ENCODE data around the gene RNGTT.
A peak's percentile ranks its signal among the peaks of the same experiment; 100 is the strongest.
"Not testable (repeated sequence)": the region's sequence is repeated elsewhere in the genome, so short reads cannot be mapped to it uniquely, and the experiment has no call there.

Gene RNGTT

DNA sequence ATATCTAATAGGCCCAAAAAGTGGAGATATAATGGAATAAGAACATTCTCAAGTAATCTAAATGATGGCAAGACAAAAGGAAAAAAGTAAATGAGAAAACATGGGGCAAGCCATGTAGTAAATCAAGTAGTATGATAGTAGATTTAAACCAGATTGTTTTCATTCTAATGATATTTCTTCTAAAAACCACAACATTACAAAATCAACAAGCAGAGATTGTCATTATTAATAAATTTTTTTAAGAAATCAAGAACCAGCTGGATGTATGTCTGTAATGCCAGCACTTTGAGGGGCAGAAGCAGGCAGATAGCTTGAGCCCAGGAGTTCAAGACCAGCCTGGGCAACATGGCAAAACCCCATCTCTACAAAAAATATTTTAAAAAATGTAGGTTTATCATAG is 155.0 kb downstream of the RNGTT start:
- no peak for DNase-seq (ENCODE audit: low spot score)

DNA sequence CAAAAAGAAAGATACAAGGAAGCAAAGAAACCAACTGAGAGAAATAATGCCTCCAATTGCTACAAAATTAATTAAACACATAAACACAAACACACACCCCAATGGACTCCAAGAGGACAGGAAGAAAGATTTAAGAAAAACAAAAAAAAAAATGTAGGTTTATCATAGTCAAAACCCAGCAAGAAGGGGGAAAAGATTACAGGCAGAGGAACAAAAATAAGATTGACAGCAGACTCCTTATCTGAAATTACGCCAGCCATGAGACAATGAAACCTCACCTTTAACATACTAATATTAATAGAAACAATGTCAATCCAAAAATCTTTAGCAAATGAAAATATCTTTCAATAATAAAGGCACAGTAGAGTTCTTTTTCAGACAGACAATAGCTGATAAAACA is 155.8 kb downstream of the RNGTT start:
- DNase-seq (ENCODE audit: low spot score), result no peak

DNA sequence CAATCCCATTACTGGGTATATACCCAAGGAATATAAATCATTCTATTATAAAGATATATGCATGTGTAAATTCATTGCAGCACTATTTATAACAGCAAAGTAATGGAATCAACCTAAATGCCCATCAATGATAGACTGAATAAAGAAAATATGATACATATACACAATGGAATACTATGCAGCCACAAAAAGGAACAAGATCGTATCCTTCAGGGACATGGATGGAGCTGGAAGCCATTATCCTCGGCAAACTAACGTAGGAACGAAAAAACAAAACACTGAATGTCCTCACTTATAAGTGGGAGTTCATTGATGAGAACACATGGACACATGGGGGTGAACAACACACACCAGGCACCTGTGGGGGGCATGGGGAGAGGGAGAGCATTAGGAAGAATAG is 156.7 kb downstream of the RNGTT start:
- no peak for DNase-seq (ENCODE audit: low spot score)

DNA sequence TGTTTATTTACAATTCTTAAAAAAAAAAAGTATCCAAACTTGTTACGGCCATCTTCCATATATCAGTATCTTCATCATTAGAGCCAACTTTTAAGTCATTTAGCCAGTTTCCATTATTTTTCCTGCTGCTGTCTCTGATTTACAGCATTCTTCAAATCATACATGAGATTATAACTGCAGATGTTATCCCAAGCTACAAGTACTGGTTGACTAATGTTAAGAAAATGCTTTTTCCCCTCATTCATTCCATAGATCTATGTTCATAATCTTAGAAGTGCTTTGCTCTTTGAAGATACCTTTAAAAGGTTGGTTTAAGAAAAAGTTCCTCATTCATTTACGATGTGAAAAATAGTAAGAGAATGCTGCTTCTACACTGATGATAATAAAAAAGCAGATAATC is 158.7 kb downstream of the RNGTT start:
- DNase-seq (ENCODE audit: low spot score), result no peak

DNA sequence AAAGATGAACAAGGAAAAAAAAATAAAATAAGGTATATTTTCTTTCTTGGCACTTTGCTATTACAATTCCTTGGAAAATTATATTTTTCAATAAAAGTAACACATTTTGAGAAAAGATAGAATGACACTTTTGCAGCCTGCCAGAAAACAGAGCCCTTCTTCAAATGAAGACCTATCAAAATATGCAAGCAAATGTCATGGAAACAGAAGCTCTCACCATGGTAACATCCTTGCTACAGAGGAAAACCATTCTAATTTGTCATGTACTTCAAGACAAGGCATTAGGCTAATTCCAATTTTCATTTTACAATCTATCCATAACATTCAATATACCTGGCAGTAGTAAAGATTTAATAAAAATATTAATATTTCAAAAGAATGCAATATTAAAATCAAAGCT is 177.9 kb downstream of the RNGTT start:
- DNase-seq (ENCODE audit: low spot score), result peak; percentile 27

DNA sequence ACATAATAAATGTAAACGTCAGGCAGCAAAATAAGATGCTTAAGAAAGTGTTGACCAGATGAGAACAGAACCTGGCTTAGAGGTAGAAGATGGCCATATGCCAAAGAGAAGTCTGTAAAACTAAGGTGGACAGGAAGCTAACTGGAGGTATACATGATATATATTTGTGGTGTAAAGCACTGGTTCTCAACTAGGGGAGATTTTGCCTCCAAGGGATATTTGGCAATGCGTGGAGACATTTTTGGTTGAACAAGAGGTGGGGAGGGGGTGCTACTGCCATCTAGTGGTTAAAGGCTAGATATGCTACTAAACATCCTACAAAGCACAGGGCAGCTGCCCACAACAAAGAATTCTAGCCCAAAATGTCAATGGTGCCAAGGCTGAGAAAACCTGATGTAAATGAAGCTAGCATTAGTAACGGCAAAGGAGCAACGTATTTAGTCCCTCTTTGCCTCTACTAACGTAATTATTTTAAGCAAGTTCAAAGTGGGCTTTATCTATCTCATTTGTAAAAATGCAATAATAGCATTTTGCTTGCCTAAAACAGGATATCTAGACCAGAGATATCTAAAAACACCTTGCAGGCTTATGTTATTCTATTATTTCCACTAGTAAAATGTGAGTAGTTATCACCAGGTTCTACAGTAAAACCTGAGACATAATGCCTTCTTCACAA is 182.6 kb downstream of the RNGTT start:
- peak; percentile 21 for DNase-seq (ENCODE audit: low spot score)

DNA sequence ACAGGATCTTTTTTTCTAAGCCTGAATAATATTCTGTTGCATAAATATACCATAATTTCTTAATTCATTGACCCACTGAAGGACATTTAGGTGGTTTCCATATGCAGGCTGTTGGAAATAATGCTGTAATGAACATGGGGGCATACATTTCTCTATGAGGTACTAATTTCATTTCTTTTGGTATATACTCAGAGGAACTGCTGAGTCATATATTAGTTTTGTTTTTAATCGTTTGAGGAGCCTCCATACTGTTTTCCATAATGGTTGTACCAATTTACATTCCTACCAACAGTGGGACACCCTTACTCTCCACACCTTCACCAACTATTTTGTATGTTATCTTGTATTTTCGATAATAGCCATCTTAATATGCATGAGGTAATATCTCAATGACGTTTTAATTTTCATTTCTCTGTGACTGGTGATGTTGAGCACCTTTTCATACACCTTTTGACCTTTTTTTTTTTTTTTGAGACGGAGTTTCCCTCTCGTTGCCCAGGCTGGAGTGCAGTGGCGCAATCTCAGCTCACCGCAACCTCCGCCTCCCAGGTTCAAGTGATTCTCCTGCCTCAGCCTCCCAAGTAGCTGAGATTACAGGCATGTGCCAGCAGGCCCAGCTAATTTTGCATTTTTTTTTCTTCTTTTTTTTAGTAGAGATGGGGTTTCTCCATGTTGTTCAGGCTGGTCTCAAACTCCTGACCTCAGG is 187.4 kb downstream of the RNGTT start:
- DNase-seq (ENCODE audit: low spot score), result no peak

DNA sequence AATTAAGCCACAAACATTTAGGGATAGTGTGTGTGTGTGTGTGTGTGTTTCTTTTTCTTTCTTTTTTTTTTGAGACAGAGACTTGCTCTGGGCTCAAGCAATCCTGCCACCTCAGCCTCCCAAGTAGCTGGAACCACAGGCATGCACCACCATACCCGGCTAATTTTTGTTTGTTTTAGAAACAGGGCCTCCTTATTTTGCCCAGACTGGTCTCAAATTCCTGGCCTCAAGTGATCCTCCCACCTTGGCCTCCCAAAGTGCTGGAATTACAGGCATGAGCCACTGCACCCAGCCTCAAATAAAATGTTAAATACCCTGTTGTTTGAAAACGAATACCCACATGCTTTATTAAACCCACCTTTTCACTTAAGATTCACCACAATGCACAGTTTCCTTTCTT is 195.3 kb downstream of the RNGTT start:
- not testable (repeated sequence) for DNase-seq (ENCODE audit: low spot score)

DNA sequence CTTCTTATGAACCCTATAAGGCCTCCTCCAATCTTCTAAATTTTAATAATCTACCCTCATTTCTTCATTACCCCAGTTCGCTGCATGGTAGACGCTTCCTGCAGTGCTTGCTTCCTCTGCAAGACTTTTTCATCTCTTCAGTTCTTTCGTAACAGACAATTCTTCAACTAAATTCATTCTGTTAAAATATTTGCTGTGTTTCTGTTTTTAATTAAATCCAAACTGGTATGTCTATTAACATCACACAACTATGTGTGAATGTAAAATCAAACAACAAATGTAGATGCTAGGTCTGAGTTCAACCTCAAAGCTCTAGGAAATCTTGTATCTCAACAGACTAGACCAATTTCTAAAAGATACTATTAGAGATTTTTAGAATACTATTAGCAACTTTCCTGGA is 199.3 kb downstream of the RNGTT start:
- DNase-seq (ENCODE audit: low spot score), result no peak

DNA sequence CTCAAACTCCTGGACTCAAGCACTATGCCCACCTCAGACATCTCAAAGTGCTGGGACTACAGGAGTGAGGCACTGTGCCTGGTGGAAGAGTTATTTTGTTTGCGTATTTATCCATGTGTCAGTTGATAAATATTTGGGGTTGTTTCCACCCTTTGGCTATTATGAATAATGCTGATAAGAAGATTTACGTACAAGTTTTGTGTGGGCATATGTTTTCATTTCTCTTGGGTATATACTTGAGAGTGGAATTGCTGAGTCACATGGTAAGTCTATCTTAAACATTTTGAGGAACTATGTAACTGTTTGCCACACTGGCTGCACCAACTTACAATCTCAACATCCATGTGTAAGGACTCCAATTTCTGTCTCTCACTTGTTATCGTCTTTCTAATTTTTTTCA is 200.3 kb downstream of the RNGTT start:
- DNase-seq (ENCODE audit: low spot score), result no peak

DNA sequence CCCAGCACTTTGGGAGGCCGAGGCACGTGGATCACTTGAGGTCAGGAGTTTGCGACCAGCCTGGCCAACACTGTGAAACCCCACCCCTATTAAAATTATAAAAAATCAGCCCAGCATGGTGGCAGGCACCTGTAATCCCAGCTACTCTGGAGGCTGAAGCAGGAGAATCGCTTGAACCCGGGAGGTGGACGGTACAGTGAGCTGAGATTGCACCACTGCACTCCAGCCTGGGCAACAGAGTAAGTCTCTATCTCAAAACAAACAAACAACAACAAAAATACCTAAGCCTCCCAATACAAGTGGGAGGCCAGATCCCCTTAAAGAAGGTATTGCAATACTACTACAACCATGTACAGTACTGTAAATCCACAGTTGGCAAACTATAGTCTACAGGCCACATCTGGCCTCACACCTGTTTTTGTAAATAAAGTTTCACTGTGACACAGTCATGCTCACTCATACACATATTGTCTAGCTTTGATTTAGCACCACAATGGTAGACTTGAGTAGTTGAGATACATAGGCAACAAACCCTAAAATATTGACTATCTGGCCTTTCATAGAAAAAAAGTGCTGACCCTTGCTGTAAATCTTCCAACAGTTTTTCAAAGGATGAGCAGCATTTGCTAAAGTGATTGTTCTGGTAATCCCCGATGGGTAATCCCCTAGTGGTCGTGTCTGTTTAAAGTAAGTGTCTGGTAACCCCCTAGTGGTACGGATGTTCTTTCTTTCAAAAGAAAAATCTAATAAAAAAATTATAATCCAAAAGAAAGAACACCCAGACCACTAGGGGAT is 202.0 kb downstream of the RNGTT start:
- DNase-seq (ENCODE audit: low spot score), result no peak

DNA sequence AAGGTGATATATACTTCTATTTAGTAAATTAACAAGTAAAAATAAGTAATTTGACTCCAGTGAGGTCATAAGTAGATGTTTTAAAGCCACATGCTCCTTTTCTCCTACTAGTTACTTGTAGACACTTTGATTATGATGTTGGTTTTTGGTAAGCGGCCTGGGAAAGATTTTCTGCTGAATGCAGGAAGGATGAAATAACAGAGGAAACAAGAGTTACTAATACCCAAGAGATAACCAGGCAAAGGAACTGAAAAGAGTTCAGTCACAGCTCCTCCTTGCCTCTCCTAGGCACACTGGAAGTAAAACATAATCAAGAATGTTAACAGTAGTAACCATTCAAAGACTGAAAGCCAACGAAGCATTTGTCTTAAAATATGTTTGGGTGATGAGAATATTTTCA is 203.3 kb downstream of the RNGTT start:
- no peak for DNase-seq (ENCODE audit: low spot score)

DNA sequence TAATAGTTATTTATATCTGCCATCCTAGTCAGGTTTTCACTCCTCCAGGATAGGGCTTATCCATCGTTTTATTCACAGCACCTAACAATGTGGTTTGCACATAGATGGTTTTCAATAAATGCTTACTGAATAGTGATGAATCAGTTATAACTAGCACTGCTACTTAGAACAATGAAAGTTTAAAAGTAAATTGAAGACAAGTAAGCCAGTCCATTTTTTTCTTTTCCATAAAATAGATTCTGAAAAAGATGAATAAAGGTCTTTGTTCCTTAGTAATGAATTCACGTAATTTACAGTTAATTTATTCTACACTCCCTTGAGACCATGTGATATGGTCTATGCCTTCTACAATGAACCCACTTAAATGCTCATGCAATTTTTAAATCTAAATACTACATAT is 212.5 kb downstream of the RNGTT start:
- DNase-seq (ENCODE audit: low spot score), result no peak

DNA sequence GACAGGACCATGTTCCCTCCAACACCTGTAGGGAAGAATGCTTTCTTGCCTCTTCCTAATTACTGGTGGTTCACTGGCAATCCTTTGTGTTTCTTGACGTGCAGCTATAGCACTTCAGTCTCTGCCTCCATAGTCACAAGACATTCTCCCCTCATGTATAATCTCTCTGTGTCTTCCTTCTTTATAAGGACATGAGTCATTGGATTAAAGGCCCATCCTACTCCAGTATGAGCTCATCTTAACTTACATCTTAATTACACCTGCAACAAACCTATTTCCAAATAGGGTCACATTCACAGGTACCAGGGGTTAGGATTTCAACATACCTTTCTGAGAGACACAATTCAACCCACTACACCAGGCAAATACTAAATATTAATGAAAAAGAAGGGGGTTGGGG is 213.6 kb downstream of the RNGTT start:
- no peak for DNase-seq (ENCODE audit: low spot score)

DNA sequence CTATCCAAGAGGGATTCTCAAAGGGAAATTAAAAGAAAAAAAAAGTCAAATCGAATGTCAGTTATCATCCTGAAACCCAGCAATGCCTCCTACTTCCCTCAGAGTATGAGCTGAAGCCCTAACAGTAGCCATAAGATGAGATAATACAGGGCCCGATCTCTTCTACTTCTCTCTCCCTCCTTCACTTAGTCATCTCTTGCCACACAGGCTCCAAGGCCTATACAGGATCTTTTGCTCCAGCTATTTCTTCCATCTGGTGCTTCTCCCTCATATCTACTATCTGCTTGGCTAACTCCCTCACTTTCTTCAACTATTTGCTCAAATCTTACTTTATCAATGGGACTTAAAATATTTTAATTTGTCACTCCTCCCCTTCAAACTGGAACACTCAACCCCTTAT is 215.3 kb downstream of the RNGTT start:
- no peak for DNase-seq (ENCODE audit: low spot score)

DNA sequence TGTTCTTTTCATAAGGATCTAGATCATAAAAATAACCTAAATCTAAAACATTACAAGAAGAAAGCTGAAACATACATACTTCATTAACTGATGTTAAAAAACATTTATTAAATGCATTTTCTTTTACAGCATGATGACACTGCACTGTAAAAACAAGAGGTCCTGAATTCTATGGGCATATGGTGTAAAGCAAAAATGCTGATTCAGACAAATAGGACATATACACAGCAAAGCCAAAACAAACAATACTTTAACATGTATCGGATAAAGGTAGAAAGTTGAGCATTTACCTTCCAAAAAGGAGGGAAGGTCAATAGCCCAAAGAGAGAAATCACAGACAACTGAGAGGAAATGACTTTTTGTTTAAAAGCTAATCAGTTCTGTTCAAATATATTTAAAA is 221.5 kb downstream of the RNGTT start:
- DNase-seq (ENCODE audit: low spot score), result no peak

DNA sequence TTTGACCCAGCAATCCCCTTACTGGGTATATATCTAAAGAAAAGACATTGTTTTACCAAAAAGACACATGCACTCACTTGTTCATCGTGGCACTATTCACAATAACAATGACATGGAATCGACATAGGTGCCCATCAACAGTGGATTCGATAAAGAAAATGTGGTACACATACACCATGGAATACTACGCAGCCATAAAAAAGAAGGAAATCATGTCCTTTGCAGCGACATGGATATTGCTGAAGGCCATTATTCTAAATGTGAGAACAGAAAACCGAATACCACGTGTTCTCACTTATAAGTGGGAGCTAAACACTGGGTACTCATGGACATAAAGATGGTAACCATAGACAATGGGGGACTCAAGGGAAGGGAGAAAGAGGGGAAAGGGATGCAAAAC is 222.3 kb downstream of the RNGTT start:
- no peak for DNase-seq (ENCODE audit: low spot score)

DNA sequence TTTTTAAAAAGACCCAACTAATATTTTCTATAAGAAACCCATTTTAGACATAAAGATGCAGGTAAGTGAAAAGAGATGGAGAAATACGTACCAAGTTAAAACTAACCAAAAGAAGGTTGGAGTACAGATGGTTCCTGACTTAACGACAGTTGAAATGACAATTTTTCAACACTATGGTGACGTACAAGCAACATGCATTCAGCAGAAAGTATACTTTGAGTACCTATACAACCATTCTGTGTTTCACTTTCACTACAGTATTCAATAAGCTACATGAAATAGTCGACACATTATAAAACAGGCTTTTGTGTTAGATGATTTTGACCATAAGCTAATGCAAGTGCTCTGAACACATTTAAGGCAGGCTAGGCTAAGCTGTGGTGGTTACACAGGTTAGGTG is 228.9 kb downstream of the RNGTT start:
- no peak for DNase-seq (ENCODE audit: low spot score)

DNA sequence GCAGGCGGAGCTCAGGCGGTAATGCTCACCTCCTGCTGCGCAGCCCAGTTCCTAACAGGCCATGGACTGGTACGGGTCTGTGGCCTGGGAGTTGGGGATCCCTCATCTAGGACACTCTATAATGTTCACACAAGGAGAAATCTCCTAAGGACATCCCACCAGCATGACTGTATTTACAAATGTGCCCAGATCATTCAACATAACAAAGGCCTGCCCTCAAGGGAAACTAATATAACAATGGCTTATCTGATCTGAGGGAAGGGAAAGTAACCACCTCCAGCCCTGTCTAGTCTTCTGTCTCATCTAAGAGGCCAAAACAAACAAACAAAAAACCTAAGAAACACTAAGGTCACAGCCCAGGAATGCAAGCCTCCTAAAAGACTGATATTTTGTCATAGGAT is 232.8 kb downstream of the RNGTT start:
- DNase-seq (ENCODE audit: low spot score), result no peak

DNA sequence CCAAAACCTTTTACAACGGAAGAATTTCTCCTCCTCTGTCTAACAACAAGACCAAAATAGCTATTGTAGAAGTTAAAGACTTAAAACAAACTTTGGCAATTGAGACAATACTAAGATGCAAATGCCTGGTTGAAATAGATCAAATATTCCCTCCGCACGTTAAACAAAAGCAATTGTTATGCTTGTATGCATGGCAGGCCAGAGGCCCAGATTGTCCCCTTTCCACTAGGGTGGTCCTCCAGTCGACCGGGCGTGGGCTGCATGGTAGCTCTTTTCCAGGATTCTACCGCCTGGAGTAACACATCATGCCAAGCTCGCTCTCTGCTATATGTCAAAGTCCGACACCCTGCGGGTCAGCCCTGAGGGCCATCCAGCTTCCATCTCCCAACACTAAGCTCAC is 234.7 kb downstream of the RNGTT start:
- no peak for DNase-seq (ENCODE audit: low spot score)

DNA sequence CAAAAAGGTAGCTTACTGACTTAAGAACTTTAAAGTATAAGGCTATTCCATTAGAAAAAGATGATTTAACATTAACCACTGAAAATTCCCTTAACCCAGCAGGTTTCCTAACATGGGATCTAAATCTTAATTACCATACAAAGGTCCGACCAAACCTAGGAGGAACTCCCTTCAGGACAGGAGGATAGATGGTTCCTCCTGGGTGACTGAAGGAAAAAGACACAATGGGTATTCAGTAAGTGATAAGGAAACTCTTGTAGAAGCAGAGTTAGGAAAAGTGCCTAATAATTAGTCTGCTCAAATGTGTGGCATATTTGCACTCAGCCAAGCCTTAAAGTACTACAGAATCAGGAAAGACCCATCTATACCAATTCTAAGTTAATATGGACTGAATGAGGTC is 237.0 kb downstream of the RNGTT start:
- not testable (repeated sequence) for DNase-seq (ENCODE audit: low spot score)

DNA sequence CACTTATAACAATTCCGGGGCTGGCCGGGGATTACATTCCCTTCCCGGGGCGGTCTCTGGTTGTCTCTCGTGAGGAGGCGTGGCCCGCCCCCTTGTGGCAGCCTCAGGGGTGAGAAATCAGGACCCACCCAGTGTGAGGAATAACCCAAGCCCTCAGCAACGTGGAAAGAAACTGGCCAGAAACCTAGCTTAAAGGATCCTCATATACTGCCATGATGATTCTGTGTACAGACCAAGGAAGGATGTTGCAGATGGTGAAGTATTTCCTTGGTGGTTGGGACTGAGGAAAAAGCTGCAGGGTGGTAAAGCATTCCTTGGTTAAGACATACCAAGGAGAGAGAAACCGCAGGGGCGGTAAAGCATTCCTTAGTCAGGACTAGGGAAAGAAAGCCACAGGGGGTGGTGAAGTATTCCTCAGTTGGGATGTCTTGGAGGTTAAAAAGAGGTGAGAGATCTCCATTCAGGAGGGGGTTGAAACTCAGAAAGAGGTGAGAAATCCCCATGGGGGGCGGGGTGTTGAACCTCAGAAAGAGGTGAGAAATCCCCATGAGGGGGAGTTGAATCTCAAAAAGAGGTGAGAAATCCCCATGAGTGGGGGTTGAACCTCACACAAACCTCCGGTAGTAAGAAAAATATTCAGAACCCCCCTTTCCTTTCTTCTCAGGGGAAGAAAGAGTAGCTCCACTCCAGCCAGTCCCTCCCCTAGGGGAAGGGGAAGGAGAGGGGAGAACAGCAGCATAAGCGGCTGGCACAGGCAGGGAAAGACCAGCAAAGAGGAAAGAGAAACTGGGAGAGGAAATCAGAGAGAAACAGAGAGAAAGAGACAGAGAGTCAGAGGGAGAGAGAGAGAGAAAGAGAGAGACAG is 238.1 kb downstream of the RNGTT start:
- no peak for DNase-seq (ENCODE audit: low spot score)
